A673 (cell line): ENCODE measurements around the gene TBC1D16.

ENCODE experiments used
- CTCF ChIP-seq: fragments of 300-800, 200-600 bp; sonication (generic); conservative IDR thresholded peaks from 2 replicates; pipeline ENCODE4 v1.5.1; 2017; ENCODE audit warnings: low read depth, mild to moderate bottlenecking, antibody characterized with exemption, low read length, moderate library complexity, mixed read lengths
- EZH2 ChIP-seq: fragments of 200-600 bp; sonication (generic); IDR thresholded peaks from 2 replicates; pipeline ENCODE4 v1.6.1; 2017; ENCODE audit warnings: borderline replicate concordance, low read depth, mild to moderate bottlenecking, mixed read lengths, antibody characterized with exemption, low read length; ENCODE audit not compliant: poor library complexity, severe bottlenecking

DNA sequence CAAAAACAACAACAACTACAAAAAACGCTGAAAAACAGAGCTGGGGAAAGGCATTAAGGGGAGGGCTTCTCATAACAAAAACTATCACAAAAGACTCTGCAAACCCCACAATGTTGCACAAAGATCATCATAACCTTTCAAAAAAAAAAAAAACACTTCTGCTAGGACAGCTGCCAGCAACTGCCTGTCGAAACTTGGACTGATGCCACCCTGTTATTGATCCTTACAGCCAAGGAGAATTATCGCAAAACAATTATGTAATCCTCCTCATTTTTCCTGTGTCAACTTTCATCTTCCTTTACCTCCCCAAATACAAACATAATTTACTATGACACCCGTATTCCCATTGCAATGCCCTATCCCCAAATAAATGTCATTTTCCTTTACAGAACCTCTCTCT lies 10.0 kb upstream of the TBC1D16 start:
- TF ChIP-seq CTCF (no peak), EZH2 (no peak)
